ENCODE data around the gene XPNPEP3.
"Not testable (repeated sequence)": the region's sequence is repeated elsewhere in the genome, so short reads cannot be mapped to it uniquely, and the experiment has no call there.

Gene XPNPEP3

GRCh38 chr22:40823426-40823825, 33.5 kb upstream of the XPNPEP3 start:
- Histone ChIP-seq H3K9ac (ENCODE audit: insufficient read length) (no peak overlapping the region), H3K4me3 (no peak overlapping the region), H3K9me3 (ENCODE audit: low read depth, low read length) (no peaks in the 10 kb centered on the region), H3K27ac (peak overlapping the region; percentile 69; the same call in 1 of the 2 replicates), H3K36me3 (ENCODE audit: insufficient read depth, low read length) (peaks cover 53% of the 10 kb centered on the region)
- DNase-seq (ENCODE audit: low read depth, low spot score), result no peak
- TF ChIP-seq EZH2 (IDR thresholded peaks at IDR 0.05) (no peak), POLR2AphosphoS5 (IDR thresholded peaks at IDR 0.05; ENCODE audit: borderline replicate concordance, low read depth, low read length) (no peak), FOXP2 (optimal IDR thresholded peaks at IDR 0.05; ENCODE audit: control extremely low read depth, extremely low read length, insufficient read depth) (no peak)

GRCh38 chr22:40826292-40826691, 30.7 kb upstream of the XPNPEP3 start:
- DNase-seq (ENCODE audit: low read depth, low spot score); H3K4me3 ChIP-seq; H3K27ac ChIP-seq; H3K9me3 ChIP-seq (ENCODE audit: low read depth, low read length); H3K9ac ChIP-seq (ENCODE audit: insufficient read length): not testable (repeated sequence)
- peaks cover 73% of the 10 kb centered on the region for H3K36me3 ChIP-seq (ENCODE audit: insufficient read depth, low read length)

- TF ChIP-seq FOXP2 (optimal IDR thresholded peaks at IDR 0.05; ENCODE audit: control extremely low read depth, extremely low read length, insufficient read depth), result no peak
- TF ChIP-seq POLR2AphosphoS5 (IDR thresholded peaks at IDR 0.05; ENCODE audit: borderline replicate concordance, low read depth, low read length), result no peak
- TF ChIP-seq EZH2 (IDR thresholded peaks at IDR 0.05), result no peak
These were observed 29.8 kb upstream of the XPNPEP3 start for GRCh38 chr22:40826984-40827741.

GRCh38 chr22:40829131-40829530, 27.8 kb upstream of the XPNPEP3 start:
- TF ChIP-seq EZH2 (IDR thresholded peaks at IDR 0.05) (no peak), FOXP2 (optimal IDR thresholded peaks at IDR 0.05; ENCODE audit: control extremely low read depth, extremely low read length, insufficient read depth) (no peak), POLR2AphosphoS5 (IDR thresholded peaks at IDR 0.05; ENCODE audit: borderline replicate concordance, low read depth, low read length) (no peak)
- Histone ChIP-seq H3K9me3 (ENCODE audit: low read depth, low read length) (no peaks in the 10 kb centered on the region), H3K4me3 (peak overlapping the region; percentile 50), H3K27ac (peak overlapping the region; percentile 90), H3K36me3 (ENCODE audit: insufficient read depth, low read length) (peaks cover 81% of the 10 kb centered on the region), H3K9ac (ENCODE audit: insufficient read length) (peak overlapping the region; percentile 55)
- DNase-seq (ENCODE audit: low read depth, low spot score), result peak; percentile 70

More at GRCh38 chr22:40826984-40827741, 29.8 kb upstream of the XPNPEP3 start:
- Histone ChIP-seq H3K9me3 (ENCODE audit: low read depth, low read length) (no peaks in the 10 kb centered on the region), H3K4me3 (no peak overlapping the region; the same call in 1 of the 2 replicates), H3K36me3 (ENCODE audit: insufficient read depth, low read length) (peaks cover 81% of the 10 kb centered on the region), H3K9ac (ENCODE audit: insufficient read length) (no peak overlapping the region), H3K27ac (peak overlapping the region; percentile 60; the same call in 1 of the 2 replicates)
- DNase-seq (ENCODE audit: low read depth, low spot score), result no peak

- H3K36me3 ChIP-seq (ENCODE audit: insufficient read depth, low read length), result peaks cover 90% of the 10 kb centered on the region
- TF ChIP-seq FOXP2 (optimal IDR thresholded peaks at IDR 0.05; ENCODE audit: control extremely low read depth, extremely low read length, insufficient read depth) (no peak), POLR2AphosphoS5 (IDR thresholded peaks at IDR 0.05; ENCODE audit: borderline replicate concordance, low read depth, low read length) (no peak)
- 0 out of 2 replicates have a peak overlapping the region, but pooled peaks have one; percentile 2 for H3K4me3 ChIP-seq
- H3K27ac ChIP-seq, result peak overlapping the region; percentile 58
- DNase-seq (ENCODE audit: low read depth, low spot score), result no peak
- H3K9ac ChIP-seq (ENCODE audit: insufficient read length), result peak overlapping the region; percentile 2
- H3K9me3 ChIP-seq (ENCODE audit: low read depth, low read length), result no peaks in the 10 kb centered on the region
These were observed 22.3 kb upstream of the XPNPEP3 start for GRCh38 chr22:40834619-40835018.

- no peak for DNase-seq (ENCODE audit: low read depth, low spot score)
- Histone ChIP-seq H3K9me3 (ENCODE audit: low read depth, low read length) (no peaks in the 10 kb centered on the region), H3K4me3 (no peak overlapping the region), H3K27ac (no peak overlapping the region), H3K9ac (ENCODE audit: insufficient read length) (no peak overlapping the region), H3K36me3 (ENCODE audit: insufficient read depth, low read length) (peaks cover 89% of the 10 kb centered on the region)
- TF ChIP-seq POLR2AphosphoS5 (IDR thresholded peaks at IDR 0.05; ENCODE audit: borderline replicate concordance, low read depth, low read length) (no peak), FOXP2 (optimal IDR thresholded peaks at IDR 0.05; ENCODE audit: control extremely low read depth, extremely low read length, insufficient read depth) (no peak), EZH2 (IDR thresholded peaks at IDR 0.05) (no peak)
These were observed 18.5 kb upstream of the XPNPEP3 start for GRCh38 chr22:40838486-40838885.

- Histone ChIP-seq H3K4me3 (no peak overlapping the region), H3K36me3 (ENCODE audit: insufficient read depth, low read length) (peaks cover 96% of the 10 kb centered on the region), H3K27ac (peak overlapping the region; percentile 55), H3K9ac (ENCODE audit: insufficient read length) (no peak overlapping the region), H3K9me3 (ENCODE audit: low read depth, low read length) (no peaks in the 10 kb centered on the region)
- no peak for DNase-seq (ENCODE audit: low read depth, low spot score)
- no peak for TF ChIP-seq POLR2AphosphoS5 (IDR thresholded peaks at IDR 0.05; ENCODE audit: borderline replicate concordance, low read depth, low read length)
- no peak for TF ChIP-seq FOXP2 (optimal IDR thresholded peaks at IDR 0.05; ENCODE audit: control extremely low read depth, extremely low read length, insufficient read depth)
- TF ChIP-seq EZH2 (IDR thresholded peaks at IDR 0.05), result no peak
These were observed 12.0 kb upstream of the XPNPEP3 start for GRCh38 chr22:40844951-40845350.

- H3K36me3 ChIP-seq (ENCODE audit: insufficient read depth, low read length), result peaks cover 96% of the 10 kb centered on the region
These were observed 11.1 kb upstream of the XPNPEP3 start for GRCh38 chr22:40845816-40846215.

GRCh38 chr22:40853333-40853732, 3.6 kb upstream of the XPNPEP3 start:
- Histone ChIP-seq H3K27ac (peak overlapping the region; percentile 78), H3K9me3 (ENCODE audit: low read depth, low read length) (no peaks in the 10 kb centered on the region), H3K9ac (ENCODE audit: insufficient read length) (peak overlapping the region; percentile 96), H3K4me3 (peak overlapping the region; percentile 92), H3K36me3 (ENCODE audit: insufficient read depth, low read length) (peaks cover 45% of the 10 kb centered on the region)
- DNase-seq (ENCODE audit: low read depth, low spot score), result no peak
- TF ChIP-seq EZH2 (IDR thresholded peaks at IDR 0.05) (no peak), FOXP2 (optimal IDR thresholded peaks at IDR 0.05; ENCODE audit: control extremely low read depth, extremely low read length, insufficient read depth) (no peak), POLR2AphosphoS5 (IDR thresholded peaks at IDR 0.05; ENCODE audit: borderline replicate concordance, low read depth, low read length) (no peak)

More at GRCh38 chr22:40845816-40846215, 11.1 kb upstream of the XPNPEP3 start:
- H3K4me3 ChIP-seq; H3K27ac ChIP-seq; H3K9ac ChIP-seq (ENCODE audit: insufficient read length); H3K9me3 ChIP-seq (ENCODE audit: low read depth, low read length); DNase-seq (ENCODE audit: low read depth, low spot score): not testable (repeated sequence)
